Endothelial cell of umbilical vein (primary cell): Measurements from ENCODE around the gene ANKZF1. TPM values are rescaled to one million over a fixed set of nuclear protein-coding genes. Genes with fewer than 3 reads are reported as not detected.

Experiments used
- BruUV-seq: library from RNA; stranded (reverse); fragments of 400-500 nt; replicated peaks from 2 replicates; lab custom pipeline; 2021; lab: Mats Ljungman, UMichigan
- CTCF ChIA-PET: fragments of 300-600, 350-600 bp; sonication (Branson Sonifier 250); formaldehyde crosslinking; loops from one replicate; lab custom pipeline; 2021; ENCODE audit warnings: antibody characterized with exemption, inconsistent platforms; lab: Charles Lee
- POLR2A ChIA-PET: fragments of 300-600, 350-600 bp; sonication (Branson Sonifier 250); formaldehyde crosslinking; loops from one replicate; lab custom pipeline; 2021; ENCODE audit warnings: antibody characterized with exemption, inconsistent platforms; lab: Charles Lee
- DNase-seq: peaks from one replicate; pipeline ENCODE4 v3.0.0-alpha.2; 2011; ENCODE audit warnings: low read depth, low spot score
- FAIRE-seq: peaks from 2 replicates; lab custom pipeline; 2011; peaks lifted over from hg19 to GRCh38; lab: Jason Lieb, UNC
- H2AFZ ChIP-seq: 2 replicates; pipeline ENCODE4 v1.6.0; 2012; ENCODE audit warnings: low read depth, low read length, control low read depth, inconsistent platforms
- H3K27ac ChIP-seq: 2 replicates; pipeline ENCODE4 v1.5.1; 2011; ENCODE audit warnings: low read depth, mild to moderate bottlenecking, control low read depth, low read length, moderate library complexity; ENCODE audit not compliant: insufficient read depth
- H3K27me3 ChIP-seq, 2 experiments: 2 replicates each; pipeline versions ENCODE4 v1.6.0 to v1.6.1; 2011; ENCODE audit warnings: low read length in 2 of 2, mixed read lengths in 1 of 2; ENCODE audit not compliant: control insufficient read depth in 2 of 2, insufficient read depth in 2 of 2
- H3K36me3 ChIP-seq, 2 experiments: 2 replicates in 1 of 2; 3 replicates in 1 of 2; pipeline ENCODE4 v1.5.1; 2011; ENCODE audit warnings: low read length in 2 of 2, mild to moderate bottlenecking in 1 of 2, moderate library complexity in 1 of 2; ENCODE audit not compliant: control insufficient read depth in 2 of 2, insufficient read depth in 2 of 2; ENCODE audit errors: extremely low read depth in 1 of 2
- H3K4me1 ChIP-seq: 3 replicates; pipeline ENCODE4 v1.5.1; 2011; ENCODE audit warnings: mild to moderate bottlenecking, low read length; ENCODE audit not compliant: control insufficient read depth, insufficient read depth; ENCODE audit errors: extremely low read depth
- H3K4me2 ChIP-seq: 2 replicates; pipeline ENCODE4 v1.6.1; 2011; ENCODE audit warnings: low read length, control low read depth, mixed read lengths; ENCODE audit not compliant: insufficient read depth
- H3K4me3 ChIP-seq, 3 experiments: fragments of 200-600 bp in 1 of 3; sonication (generic), shearing (Covaris generic) in 1 of 3; replicated peaks in 1 of 3; 2 replicates each; pipeline ENCODE4 v1.5.1; 2011 to 2016; ENCODE audit warnings: control low read depth in 3 of 3, low read length in 3 of 3, mild to moderate bottlenecking in 2 of 3, inconsistent platforms in 1 of 3, low read depth in 1 of 3, moderate library complexity in 1 of 3; ENCODE audit not compliant: insufficient read depth in 1 of 3
- H3K79me2 ChIP-seq: 2 replicates; pipeline ENCODE4 v1.6.0; 2012; ENCODE audit warnings: low read length, inconsistent platforms; ENCODE audit not compliant: control insufficient read depth, insufficient read depth
- H3K9ac ChIP-seq: replicated peaks from 2 replicates; pipeline ENCODE3; 2011; ENCODE audit warnings: low read length, control low read depth; ENCODE audit not compliant: insufficient read depth; ENCODE audit errors: extremely low read depth
- H3K9me1 ChIP-seq: replicated peaks from 3 replicates; pipeline ENCODE4 v1.6.0; 2011; ENCODE audit warnings: mild to moderate bottlenecking, low read length; ENCODE audit not compliant: control insufficient read depth, insufficient read depth; ENCODE audit errors: extremely low read depth
- H3K9me3 ChIP-seq: replicated peaks from 2 replicates; pipeline ENCODE4 v1.5.1; 2012; ENCODE audit warnings: low read length, inconsistent platforms; ENCODE audit not compliant: control insufficient read depth, insufficient read depth
- H4K20me1 ChIP-seq: replicated peaks from 2 replicates; pipeline ENCODE3; 2011; ENCODE audit warnings: mild to moderate bottlenecking, low read length; ENCODE audit not compliant: control insufficient read depth, insufficient read depth; ENCODE audit errors: extremely low read depth
- EZH2 ChIP-seq: IDR thresholded peaks from 2 replicates; pipeline ENCODE4 v1.6.1; 2012; ENCODE audit warnings: borderline replicate concordance, low read depth, mild to moderate bottlenecking, moderate library complexity, low read length, inconsistent platforms; ENCODE audit not compliant: severe bottlenecking
- FOS ChIP-seq: IDR thresholded peaks from 2 replicates; pipeline ENCODE4 v1.6.1; 2011; ENCODE audit warnings: mild to moderate bottlenecking, low read length, moderate library complexity, borderline replicate concordance; ENCODE audit not compliant: insufficient read depth
- GATA2 ChIP-seq: IDR thresholded peaks from 2 replicates; pipeline ENCODE4 v1.7.0; 2011; ENCODE audit warnings: low read depth, mild to moderate bottlenecking, moderate library complexity, mixed read lengths, low read length; ENCODE audit not compliant: insufficient read length, insufficient read depth
- JUN ChIP-seq: IDR thresholded peaks from 2 replicates; pipeline ENCODE4 v1.6.1; 2011; ENCODE audit warnings: borderline replicate concordance, low read depth; ENCODE audit not compliant: insufficient read length, insufficient read depth
- MYC ChIP-seq: IDR thresholded peaks from one replicate; pipeline ENCODE4 v1.6.1; 2011; ENCODE audit warnings: mild to moderate bottlenecking, low read depth, low read length
- POLR2A ChIP-seq: IDR thresholded peaks from 2 replicates; pipeline ENCODE4 v1.6.1; 2012; ENCODE audit warnings: low read depth, mild to moderate bottlenecking, control low read depth, low read length
- POLR2AphosphoS5 ChIP-seq: IDR thresholded peaks from 2 replicates; pipeline ENCODE4 v1.6.1; 2012; ENCODE audit warnings: low read depth, mild to moderate bottlenecking, control low read depth, low read length, moderate library complexity; ENCODE audit not compliant: insufficient read depth
- dilution Hi-C: fragments of 300-500 bp; cut with MboI; formaldehyde crosslinking; loops from one replicate; pipeline ENCODE4 v1.15.0; 2019; ENCODE audit warnings: low sequenced_read_pairs; ENCODE audit not compliant: extremely low pct_ligation_motif_present
- intact Hi-C: fragments of 100-400 bp; cut with micrococcal nuclease; formaldehyde crosslinking; loops from one replicate; pipeline ENCODE4 v1.10.0; 2022
- polyA plus RNA-seq, 4 experiments: library from polyadenylated mRNA; depleted of rRNA in 3 of 4; stranded (reverse) in 3 of 4; unstranded in 1 of 4; fragments of >200 nt; gene quantifications; 2 replicates each; pipeline versions ENCODE4 v1.2.1 to v1.2.3, GENCODE V29; 2011 to 2012; ENCODE audit warnings: missing spikeins in 1 of 4
- total RNA-seq: library from RNA; stranded (reverse); gene quantifications from 2 replicates; pipeline ENCODE4 v1.2.3, GENCODE V29; 2021
- TF ChIP-seq, protein P1 (sequence below): IDR thresholded peaks from 2 replicates; pipeline ENCODE4 v1.6.1; 2011; ENCODE audit not compliant: insufficient read depth, insufficient read length
- TF ChIP-seq, protein P2 (sequence below), 2 donors: IDR thresholded peaks; 1 replicate in 1 of 2; 2 replicates in 1 of 2; pipeline ENCODE4 v1.5.1; 2011; ENCODE audit warnings: low read length in 2 of 2, mild to moderate bottlenecking in 2 of 2, moderate library complexity in 2 of 2, control low read depth in 1 of 2, inconsistent platforms in 1 of 2, low read depth in 1 of 2; ENCODE audit not compliant: insufficient read depth in 1 of 2; ENCODE audit errors: extremely low read depth in 1 of 2

ANKZF1 gene
- total and polyA plus RNA-seq, 2 donors (not counting 3 experiments of a cell fraction or from before 2014, with no cell fraction given): 26.5 to 36.2 TPM

DNA sequence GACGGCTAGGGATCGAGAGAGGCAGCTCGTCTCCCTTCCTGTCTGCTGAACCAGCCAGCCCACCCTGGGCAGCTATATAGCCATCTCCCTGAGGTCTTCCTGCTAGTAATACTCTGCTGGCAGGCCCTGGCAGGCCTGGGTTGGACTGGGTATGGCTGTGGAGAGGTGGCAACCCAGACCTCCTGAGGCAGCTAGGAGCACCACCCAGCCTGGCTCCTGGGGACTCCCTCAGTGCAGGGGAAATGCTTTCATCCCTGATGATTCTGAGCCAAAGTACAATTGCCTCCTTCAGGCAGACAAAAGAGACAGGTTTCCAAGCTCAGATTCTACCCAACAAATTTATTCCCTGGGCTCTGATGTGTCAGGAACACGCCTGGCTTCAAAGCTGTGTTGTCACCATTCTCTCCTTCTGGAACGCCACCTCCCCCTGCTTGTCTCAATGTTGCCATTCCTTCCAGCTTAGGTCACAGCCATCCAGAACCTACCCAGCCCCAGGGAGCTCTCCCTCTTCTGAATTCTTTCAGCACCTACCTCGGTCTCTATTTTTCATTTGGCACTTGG is 44.8 kb downstream of the ANKZF1 start:
- TF ChIP-seq, protein P1, sequence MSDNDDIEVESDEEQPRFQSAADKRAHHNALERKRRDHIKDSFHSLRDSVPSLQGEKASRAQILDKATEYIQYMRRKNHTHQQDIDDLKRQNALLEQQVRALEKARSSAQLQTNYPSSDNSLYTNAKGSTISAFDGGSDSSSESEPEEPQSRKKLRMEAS: no peak
- no peak for TF ChIP-seq EZH2
- no peak for TF ChIP-seq POLR2AphosphoS5
- no peak for TF ChIP-seq MYC
- TF ChIP-seq, protein P2, sequence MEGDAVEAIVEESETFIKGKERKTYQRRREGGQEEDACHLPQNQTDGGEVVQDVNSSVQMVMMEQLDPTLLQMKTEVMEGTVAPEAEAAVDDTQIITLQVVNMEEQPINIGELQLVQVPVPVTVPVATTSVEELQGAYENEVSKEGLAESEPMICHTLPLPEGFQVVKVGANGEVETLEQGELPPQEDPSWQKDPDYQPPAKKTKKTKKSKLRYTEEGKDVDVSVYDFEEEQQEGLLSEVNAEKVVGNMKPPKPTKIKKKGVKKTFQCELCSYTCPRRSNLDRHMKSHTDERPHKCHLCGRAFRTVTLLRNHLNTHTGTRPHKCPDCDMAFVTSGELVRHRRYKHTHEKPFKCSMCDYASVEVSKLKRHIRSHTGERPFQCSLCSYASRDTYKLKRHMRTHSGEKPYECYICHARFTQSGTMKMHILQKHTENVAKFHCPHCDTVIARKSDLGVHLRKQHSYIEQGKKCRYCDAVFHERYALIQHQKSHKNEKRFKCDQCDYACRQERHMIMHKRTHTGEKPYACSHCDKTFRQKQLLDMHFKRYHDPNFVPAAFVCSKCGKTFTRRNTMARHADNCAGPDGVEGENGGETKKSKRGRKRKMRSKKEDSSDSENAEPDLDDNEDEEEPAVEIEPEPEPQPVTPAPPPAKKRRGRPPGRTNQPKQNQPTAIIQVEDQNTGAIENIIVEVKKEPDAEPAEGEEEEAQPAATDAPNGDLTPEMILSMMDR (IDR thresholded peaks at IDR 0.05; ENCODE audit: extremely low read depth in 1 of 2, insufficient read depth in 1 of 2, low read depth in 1 of 2, low read length in 2 of 2): no peak
- no peak for TF ChIP-seq GATA2
- no peak for TF ChIP-seq POLR2A
- no peak for TF ChIP-seq JUN
- no peak for TF ChIP-seq FOS
- no peaks in the 10 kb centered on the region for H3K36me3 ChIP-seq
- CTCF ChIA-PET: interaction anchor here (0.7 to 1.3 kb wide), 6 partner anchors 11 to 119 kb away, joined by 3 to 13 read pairs (median 3); partner anchors contain the start of genes TUBA4A and TUBA4B
- intact Hi-C loops (no loop called here), dilution Hi-C loops (no loop called here)
- no peak overlapping the region for H3K4me2 ChIP-seq
- H3K79me2 ChIP-seq: no peaks in the 10 kb centered on the region
- H3K9me1 ChIP-seq: no peaks in the 10 kb centered on the region
- H3K4me3 ChIP-seq: no peak overlapping the region
- FAIRE-seq (no peak), DNase-seq (no peak)
- no peak overlapping the region for H2AFZ ChIP-seq
- H3K9ac ChIP-seq: no peak overlapping the region
- no peaks in the 10 kb centered on the region for H3K9me3 ChIP-seq
- peaks cover 11% of the 10 kb centered on the region for H3K4me1 ChIP-seq
- H3K27ac ChIP-seq: no peak overlapping the region
- POLR2A ChIA-PET: interaction anchor here (0.9 kb wide), 1 partner anchor 25 kb away, joined by 3 read pairs; no protein-coding TSS in a partner anchor
- H4K20me1 ChIP-seq: no peaks in the 10 kb centered on the region
- H3K27me3 ChIP-seq: peaks cover 4 to 8% of the 10 kb centered on the region in 2 experiments
- no TSS peak for BruUV-seq
